PC-9 (cell line): Measurements from ENCODE around the gene CSNK2A1. TPM values are rescaled to one million over a fixed set of nuclear protein-coding genes. Genes with fewer than 3 reads are reported as not detected.

Experiments used
- BruUV-seq: library from RNA; stranded (reverse); fragments of 400-500 nt; replicated peaks from 2 replicates; lab custom pipeline; 2021; lab: Mats Ljungman, UMichigan
- CTCF ChIA-PET: fragments of 300-600 bp; sonication (Branson Sonifier 250); formaldehyde crosslinking; loops from one replicate; lab custom pipeline; 2022; ENCODE audit warnings: antibody characterized with exemption; lab: Charles Lee
- POLR2A ChIA-PET: fragments of 300-600 bp; sonication (Branson Sonifier 250); formaldehyde crosslinking; loops from one replicate; lab custom pipeline; 2022; ENCODE audit warnings: antibody characterized with exemption; ENCODE audit not compliant: unreplicated experiment; lab: Charles Lee
- DNase-seq, 2 experiments: peaks; one replicate each; pipeline versions ENCODE4 v3.0.0 to v3.0.0-alpha.2; 2015 to 2022; ENCODE audit warnings: mixed read lengths in 1 of 2
- H2AFZ ChIP-seq: fragments of 200-600 bp; sonication (generic); 2 replicates; pipeline ENCODE4 v1.8.1; 2017; ENCODE audit warnings: antibody characterized with exemption
- H3F3A ChIP-seq: fragments of 200-600 bp; sonication (generic); 2 replicates; pipeline ENCODE4 v1.8.1; 2017; ENCODE audit warnings: antibody characterized with exemption, mild to moderate bottlenecking, low read depth; ENCODE audit not compliant: insufficient read depth
- H3K27ac ChIP-seq: fragments of 200-600 bp; sonication (generic); 2 replicates; pipeline ENCODE4 v1.6.1; 2016; ENCODE audit warnings: mixed run types
- H3K27me3 ChIP-seq: fragments of 200-600 bp; sonication (generic); 2 replicates; pipeline ENCODE4 v1.6.1; 2016; ENCODE audit warnings: low read depth, mixed run types; ENCODE audit not compliant: insufficient read depth
- H3K36me3 ChIP-seq: fragments of 200-600 bp; sonication (generic); 2 replicates; pipeline ENCODE4 v1.6.1; 2016; ENCODE audit warnings: low read depth, mixed run types
- H3K4me1 ChIP-seq: fragments of 200-600 bp; sonication (generic); replicated peaks from 2 replicates; pipeline ENCODE4 v1.6.1; 2016; ENCODE audit warnings: mixed run types; ENCODE audit not compliant: insufficient read depth
- H3K4me2 ChIP-seq: fragments of 200-600 bp; sonication (generic); 2 replicates; pipeline ENCODE4 v1.6.1; 2017; ENCODE audit warnings: mixed run types
- H3K4me3 ChIP-seq: fragments of 200-600 bp; sonication (generic); 2 replicates; pipeline ENCODE4 v1.6.1; 2016; ENCODE audit warnings: mixed run types
- H3K79me2 ChIP-seq: fragments of 200-600 bp; sonication (generic); 2 replicates; pipeline ENCODE4 v1.6.1; 2017; ENCODE audit warnings: low read depth, mixed run types
- H3K9me2 ChIP-seq: fragments of 200-600 bp; sonication (generic); 2 replicates; pipeline ENCODE4 v1.8.1; 2017; ENCODE audit warnings: mild to moderate bottlenecking; ENCODE audit not compliant: insufficient read depth
- H3K9me3 ChIP-seq: fragments of 200-600 bp; sonication (generic); 2 replicates; pipeline ENCODE4 v1.8.1; 2016; ENCODE audit warnings: low read depth; ENCODE audit not compliant: insufficient read depth
- H4K20me1 ChIP-seq: fragments of 200-600 bp; sonication (generic); 2 replicates; pipeline ENCODE4 v1.8.1; 2017; ENCODE audit not compliant: insufficient read depth
- EZH2 ChIP-seq: fragments of 200-600 bp; sonication (generic); IDR thresholded peaks from 2 replicates; pipeline ENCODE4 v1.8.0; 2017; ENCODE audit warnings: antibody characterized with exemption, low read depth
- intact Hi-C: fragments of 100-400 bp; cut with micrococcal nuclease; formaldehyde crosslinking; loops from one replicate; pipeline ENCODE4 v1.10.0; 2022; ENCODE audit not compliant: unreplicated experiment
- total RNA-seq: library from RNA; stranded (reverse); gene quantifications from 2 replicates; pipeline ENCODE4 v1.2.3, GENCODE V29; 2021
- TF ChIP-seq, protein P1 (sequence below): fragments of 200-600 bp; sonication (generic); conservative IDR thresholded peaks from 2 replicates; pipeline ENCODE4 v1.6.1; 2017; ENCODE audit warnings: mixed run types, antibody characterized with exemption, mild to moderate bottlenecking, moderate library complexity

CSNK2A1 gene
- total RNA-seq, 1 experiment from 2014 or later, result 222 TPM

DNA sequence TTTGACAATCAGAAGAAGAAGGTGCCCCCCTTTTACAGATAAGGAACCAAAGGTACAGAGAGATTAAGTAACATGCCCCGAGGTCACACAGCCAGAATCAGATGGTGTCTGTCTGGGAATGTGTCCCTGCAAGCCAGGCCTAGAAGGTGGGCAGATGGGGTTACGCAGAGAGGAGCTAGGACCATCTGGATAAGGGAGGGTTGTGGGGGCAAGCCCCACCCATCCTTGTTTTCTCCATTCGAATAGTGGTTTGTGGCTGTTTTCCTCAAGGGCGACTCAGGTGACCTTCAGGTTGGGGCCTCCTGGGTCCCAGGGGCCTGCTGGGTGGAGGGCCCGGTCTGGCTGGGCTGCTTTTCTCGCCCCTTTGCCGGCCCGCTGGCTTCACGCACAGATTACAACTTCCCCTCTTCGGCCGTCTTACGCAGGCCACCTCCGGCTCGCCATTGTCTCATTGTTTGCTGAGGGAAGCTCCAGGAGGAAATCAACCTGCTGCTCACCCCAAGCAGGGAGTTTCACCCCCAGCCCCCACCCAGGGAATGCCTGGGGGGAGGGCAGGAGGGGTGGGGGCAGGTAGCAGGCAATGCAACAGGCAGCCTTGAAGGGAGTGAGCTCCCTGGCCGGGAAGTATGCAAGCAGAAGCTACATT is 30.8 kb upstream of the CSNK2A1 start:
- no peaks in the 10 kb centered on the region for H4K20me1 ChIP-seq
- H2AFZ ChIP-seq, result no peak overlapping the region
- no peak for TF ChIP-seq EZH2
- TF ChIP-seq, protein P1, sequence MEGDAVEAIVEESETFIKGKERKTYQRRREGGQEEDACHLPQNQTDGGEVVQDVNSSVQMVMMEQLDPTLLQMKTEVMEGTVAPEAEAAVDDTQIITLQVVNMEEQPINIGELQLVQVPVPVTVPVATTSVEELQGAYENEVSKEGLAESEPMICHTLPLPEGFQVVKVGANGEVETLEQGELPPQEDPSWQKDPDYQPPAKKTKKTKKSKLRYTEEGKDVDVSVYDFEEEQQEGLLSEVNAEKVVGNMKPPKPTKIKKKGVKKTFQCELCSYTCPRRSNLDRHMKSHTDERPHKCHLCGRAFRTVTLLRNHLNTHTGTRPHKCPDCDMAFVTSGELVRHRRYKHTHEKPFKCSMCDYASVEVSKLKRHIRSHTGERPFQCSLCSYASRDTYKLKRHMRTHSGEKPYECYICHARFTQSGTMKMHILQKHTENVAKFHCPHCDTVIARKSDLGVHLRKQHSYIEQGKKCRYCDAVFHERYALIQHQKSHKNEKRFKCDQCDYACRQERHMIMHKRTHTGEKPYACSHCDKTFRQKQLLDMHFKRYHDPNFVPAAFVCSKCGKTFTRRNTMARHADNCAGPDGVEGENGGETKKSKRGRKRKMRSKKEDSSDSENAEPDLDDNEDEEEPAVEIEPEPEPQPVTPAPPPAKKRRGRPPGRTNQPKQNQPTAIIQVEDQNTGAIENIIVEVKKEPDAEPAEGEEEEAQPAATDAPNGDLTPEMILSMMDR, result no peak
- intact Hi-C loops, result no loop called here
- no peaks in the 10 kb centered on the region for H3K9me2 ChIP-seq
- H3K4me2 ChIP-seq, result no peak overlapping the region; the same call in 1 of the 2 replicates
- no peaks in the 10 kb centered on the region for H3K9me3 ChIP-seq
- BruUV-seq, result no TSS peak
- H3K27ac ChIP-seq, result no peak overlapping the region
- H3K4me3 ChIP-seq, result no peak overlapping the region
- no peaks in the 10 kb centered on the region for H3K36me3 ChIP-seq
- H3K79me2 ChIP-seq, result no peaks in the 10 kb centered on the region
- H3K4me1 ChIP-seq, result peaks cover 9% of the 10 kb centered on the region
- ChIA-PET POLR2A (no interaction called here), CTCF (no interaction called here)
- H3K27me3 ChIP-seq, result peaks cover 25% of the 10 kb centered on the region
- peaks cover 7% of the 10 kb centered on the region; the same call in 1 of the 2 replicates for H3F3A ChIP-seq
- DNase-seq, result peak in 1 of 2 experiments; percentile 24

DNA sequence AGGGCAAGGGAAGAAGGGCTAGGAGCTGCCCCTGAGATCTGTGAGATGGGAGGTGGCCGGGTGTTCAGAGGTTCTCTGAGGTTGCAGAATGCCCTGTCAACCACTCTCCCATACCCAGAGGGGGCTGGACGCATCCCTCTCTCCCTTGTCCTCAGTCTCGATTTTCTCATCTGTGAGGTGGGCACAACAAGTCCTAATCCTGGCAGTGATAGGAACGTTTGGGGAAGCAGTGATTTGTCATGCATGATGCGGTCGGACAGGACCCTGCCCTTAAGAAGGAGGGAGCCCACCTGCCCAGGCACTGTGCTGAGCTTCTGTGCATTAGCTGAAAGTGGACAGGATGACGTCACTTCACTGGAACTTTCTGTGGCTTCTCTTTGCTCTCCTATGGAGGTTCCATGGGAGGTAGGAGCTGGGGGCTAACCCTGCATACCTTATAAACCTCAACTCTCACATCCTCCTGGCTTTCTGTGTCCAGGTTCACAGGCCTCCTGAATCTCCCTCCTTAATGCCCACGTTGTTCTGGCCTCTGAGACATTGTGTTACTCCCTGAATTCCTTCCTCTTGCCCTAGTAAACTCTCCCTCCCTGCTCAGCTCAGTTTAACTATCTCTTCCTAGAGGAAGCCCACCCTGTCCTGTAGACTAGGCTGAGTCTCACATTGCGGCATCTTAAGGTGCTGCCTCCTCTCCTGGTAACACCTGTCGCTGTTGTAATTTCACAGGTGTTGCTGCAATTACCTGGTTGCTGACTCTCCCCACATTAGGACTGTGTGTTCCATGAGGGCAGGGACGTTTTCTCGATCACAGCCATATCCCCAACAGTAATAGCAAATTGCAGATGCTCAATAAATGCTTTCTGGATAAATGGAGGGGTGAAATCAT is 30.1 kb upstream of the CSNK2A1 start:
- no peaks in the 10 kb centered on the region for H3K9me2 ChIP-seq
- H3K36me3 ChIP-seq, result no peaks in the 10 kb centered on the region
- H3K4me1 ChIP-seq, result peaks cover 9% of the 10 kb centered on the region
- CTCF ChIA-PET, result no interaction called here
- no peaks in the 10 kb centered on the region for H4K20me1 ChIP-seq
- no peak overlapping the region for H3K4me3 ChIP-seq
- no peak overlapping the region for H3K27ac ChIP-seq
- H3F3A ChIP-seq, result peaks cover 7% of the 10 kb centered on the region; the same call in 1 of the 2 replicates
- H3K9me3 ChIP-seq, result no peaks in the 10 kb centered on the region
- no peaks in the 10 kb centered on the region for H3K79me2 ChIP-seq
- no TSS peak for BruUV-seq
- no peak for DNase-seq
- H3K27me3 ChIP-seq, result peaks cover 25% of the 10 kb centered on the region
- POLR2A ChIA-PET, result no interaction called here
- H2AFZ ChIP-seq, result no peak overlapping the region
- no peak overlapping the region for H3K4me2 ChIP-seq
- TF ChIP-seq EZH2, result no peak
- TF ChIP-seq, protein P1, result no peak
- intact Hi-C loops, result no loop called here

DNA sequence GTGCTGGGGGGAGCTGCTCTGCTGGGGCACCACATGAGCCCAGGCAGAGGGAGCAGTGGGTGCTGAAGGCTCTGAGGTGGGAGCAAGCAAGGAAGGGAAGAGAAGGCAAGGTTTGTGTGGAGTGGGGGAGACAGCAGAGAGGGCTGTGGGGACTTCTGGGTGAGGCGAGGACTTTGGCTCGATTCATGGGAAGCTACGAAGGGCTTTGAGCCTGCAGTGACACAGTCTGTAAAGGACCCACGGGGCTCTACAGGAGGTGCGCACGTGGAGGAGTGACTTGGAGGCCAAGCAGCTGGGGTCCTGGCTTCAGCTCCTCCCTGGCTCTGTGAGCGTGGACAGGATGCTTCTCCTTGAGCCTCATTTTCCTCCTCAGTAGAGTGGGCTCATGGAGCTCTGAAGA is 29.1 kb upstream of the CSNK2A1 start:
- H4K20me1 ChIP-seq, result no peaks in the 10 kb centered on the region
- BruUV-seq, result no TSS peak
- no peak overlapping the region for H3K27ac ChIP-seq
- no peak overlapping the region for H3K4me3 ChIP-seq
- intact Hi-C loops, result no loop called here
- H3F3A ChIP-seq, result peaks cover 7% of the 10 kb centered on the region; the same call in 1 of the 2 replicates
- no peaks in the 10 kb centered on the region for H3K36me3 ChIP-seq
- no peak for DNase-seq
- H3K27me3 ChIP-seq, result peaks cover 25% of the 10 kb centered on the region
- peaks cover 9% of the 10 kb centered on the region for H3K4me1 ChIP-seq
- no peak overlapping the region for H2AFZ ChIP-seq
- H3K79me2 ChIP-seq, result no peaks in the 10 kb centered on the region
- CTCF ChIA-PET, result no interaction called here
- TF ChIP-seq EZH2, result no peak
- TF ChIP-seq, protein P1, result no peak
- POLR2A ChIA-PET, result no interaction called here
- no peaks in the 10 kb centered on the region for H3K9me3 ChIP-seq
- H3K9me2 ChIP-seq, result no peaks in the 10 kb centered on the region
- H3K4me2 ChIP-seq, result no peak overlapping the region
